Nephron (organoid): ENCODE measurements around the gene POLR3E.

Experiments used
- H3K27ac Mint-ChIP-seq, 3 experiments: 2 replicates each; pipeline ENCODE4 v1.8.0; 2020; ENCODE audit warnings: mixed read lengths in 3 of 3, mild to moderate bottlenecking in 2 of 3, moderate library complexity in 1 of 3
- H3K27me3 Mint-ChIP-seq: 2 replicates; pipeline ENCODE4 v1.8.0; 2021; ENCODE audit warnings: low read depth, mild to moderate bottlenecking, moderate library complexity, mixed read lengths
- H3K36me3 Mint-ChIP-seq: 2 replicates; pipeline ENCODE4 v1.8.0; 2020; ENCODE audit warnings: low read depth, mixed read lengths
- H3K4me1 Mint-ChIP-seq: 2 replicates; pipeline ENCODE4 v1.8.0; 2020; ENCODE audit warnings: mixed read lengths
- H3K4me3 Mint-ChIP-seq, 3 experiments: 2 replicates each; pipeline ENCODE4 v1.8.0; 2020; ENCODE audit warnings: mild to moderate bottlenecking in 3 of 3, mixed read lengths in 3 of 3, moderate library complexity in 2 of 3
- H3K9me3 Mint-ChIP-seq: 2 replicates; pipeline ENCODE4 v1.8.0; 2020; ENCODE audit warnings: mixed read lengths
- CTCF ChIP-seq, 3 experiments: fragments of 200-600 bp; sonication (generic); IDR thresholded peaks; one replicate each; pipeline ENCODE4 v1.5.0; 2021; ENCODE audit warnings: antibody characterized with exemption in 3 of 3; ENCODE audit not compliant: unreplicated experiment in 3 of 3

Gene POLR3E

GRCh38 chr16:22317001-22317530, 19.9 kb downstream of the POLR3E start:
- Mint-ChIP-seq H3K36me3 (peaks cover 45% of the 10 kb centered on the region), H3K27ac (no peak overlapping the region), H3K4me1 (no peaks in the 10 kb centered on the region), H3K27me3 (no peaks in the 10 kb centered on the region), H3K4me3 (no peak overlapping the region), H3K9me3 (no peaks in the 10 kb centered on the region)
- no peak for TF ChIP-seq CTCF (IDR thresholded peaks at IDR 0.05; ENCODE audit: unreplicated experiment in 3 of 3)

- H3K27me3 Mint-ChIP-seq, result no peaks in the 10 kb centered on the region
Measured at GRCh38 chr16:22317625-22318024, 20.4 kb downstream of the POLR3E start.

GRCh38 chr16:22318690-22319358, 21.6 kb downstream of the POLR3E start:
- Mint-ChIP-seq H3K36me3 (peaks cover 42% of the 10 kb centered on the region), H3K4me3 (no peak overlapping the region), H3K27me3 (no peaks in the 10 kb centered on the region), H3K4me1 (no peaks in the 10 kb centered on the region), H3K27ac (no peak overlapping the region), H3K9me3 (no peaks in the 10 kb centered on the region)
- TF ChIP-seq CTCF (IDR thresholded peaks at IDR 0.05; ENCODE audit: unreplicated experiment in 3 of 3), result peak in 1 of 3 experiments; percentile 21

More at GRCh38 chr16:22317625-22318024, 20.4 kb downstream of the POLR3E start:
- TF ChIP-seq CTCF (IDR thresholded peaks at IDR 0.05; ENCODE audit: unreplicated experiment in 3 of 3), result no peak
- Mint-ChIP-seq H3K9me3 (no peaks in the 10 kb centered on the region), H3K36me3 (peaks cover 44% of the 10 kb centered on the region), H3K4me3 (no peak overlapping the region), H3K27ac (no peak overlapping the region), H3K4me1 (no peaks in the 10 kb centered on the region)

GRCh38 chr16:22320572-22321339, 23.5 kb downstream of the POLR3E start:
- TF ChIP-seq CTCF (IDR thresholded peaks at IDR 0.05; ENCODE audit: unreplicated experiment in 3 of 3), result no peak
- H3K27me3 Mint-ChIP-seq, result no peaks in the 10 kb centered on the region
- no peaks in the 10 kb centered on the region for H3K4me1 Mint-ChIP-seq
- no peak overlapping the region for H3K27ac Mint-ChIP-seq
- H3K9me3 Mint-ChIP-seq, result no peaks in the 10 kb centered on the region
- H3K4me3 Mint-ChIP-seq, result no peak overlapping the region
- peaks cover 39% of the 10 kb centered on the region for H3K36me3 Mint-ChIP-seq

- H3K27me3 Mint-ChIP-seq, result no peaks in the 10 kb centered on the region
- TF ChIP-seq CTCF (IDR thresholded peaks at IDR 0.05; ENCODE audit: unreplicated experiment in 3 of 3), result peak; percentile 89 to 94 (median 92)
- peaks cover 39% of the 10 kb centered on the region for H3K36me3 Mint-ChIP-seq
- no peak overlapping the region for H3K4me3 Mint-ChIP-seq
- H3K27ac Mint-ChIP-seq, result no peak overlapping the region
- no peaks in the 10 kb centered on the region for H3K4me1 Mint-ChIP-seq
- H3K9me3 Mint-ChIP-seq, result no peaks in the 10 kb centered on the region
Measured at GRCh38 chr16:22321340-22322001, 24.3 kb downstream of the POLR3E start.
